HG03469 (cell line): ENCODE results near the gene ERBIN.

Experiments used
- ATAC-seq: cut with Tn5 transposase; IDR thresholded peaks from one replicate; pipeline ENCODE4 v1.9.1; 2021; ENCODE audit warnings: mild to moderate bottlenecking, moderate library complexity, moderate number of reproducible peaks; ENCODE audit not compliant: unreplicated experiment

Gene ERBIN

DNA sequence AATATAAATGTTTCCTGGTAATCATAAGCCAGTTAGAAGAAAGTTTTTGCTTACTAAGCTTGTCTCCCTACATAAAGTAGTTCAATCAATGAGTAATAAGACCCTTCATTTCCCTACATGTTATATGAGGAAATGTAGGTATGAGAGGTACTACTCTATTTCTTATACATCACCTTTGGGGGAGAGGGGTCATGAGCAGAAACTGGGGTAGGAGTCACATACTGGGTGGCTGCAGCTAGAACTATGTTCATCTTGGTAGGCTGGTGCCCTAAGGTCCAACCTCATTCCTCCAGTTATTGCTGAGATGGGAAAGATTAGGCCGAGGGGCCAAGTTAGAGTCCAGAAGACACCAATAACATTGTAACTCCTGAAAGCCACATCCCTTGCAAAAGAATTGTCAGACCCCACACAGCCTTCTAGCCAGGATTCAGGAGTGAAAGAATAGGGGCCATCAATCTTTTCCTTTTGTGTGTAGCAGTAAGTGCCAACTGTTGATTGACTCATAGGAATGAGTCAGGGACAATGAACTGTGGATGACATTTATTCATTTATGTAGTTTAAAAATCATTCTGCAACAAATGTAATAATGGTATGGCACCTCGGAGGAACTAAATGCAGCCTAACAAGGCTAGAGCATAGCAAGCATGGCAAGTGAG is 196.1 kb downstream of the ERBIN start:
- ATAC-seq, result no peak

DNA sequence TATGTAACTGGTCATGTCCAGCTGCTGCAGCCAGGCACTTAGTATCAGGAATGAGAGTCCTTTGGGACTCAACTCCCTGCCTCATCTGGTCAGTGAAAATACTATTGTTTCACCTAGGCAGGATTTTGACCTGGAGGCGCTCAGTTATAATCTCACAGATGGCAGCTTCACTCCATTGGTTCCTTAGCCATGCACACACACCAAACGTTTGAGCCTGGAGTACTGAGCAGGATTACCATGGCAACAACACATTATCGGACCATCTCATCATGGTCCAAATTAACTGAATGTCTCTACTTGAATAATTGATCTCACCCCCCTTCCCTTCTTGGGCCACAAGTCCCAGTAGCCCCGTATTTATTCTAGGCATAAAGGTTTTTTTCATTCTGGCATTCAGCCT is 202.8 kb downstream of the ERBIN start:
- no peak for ATAC-seq

DNA sequence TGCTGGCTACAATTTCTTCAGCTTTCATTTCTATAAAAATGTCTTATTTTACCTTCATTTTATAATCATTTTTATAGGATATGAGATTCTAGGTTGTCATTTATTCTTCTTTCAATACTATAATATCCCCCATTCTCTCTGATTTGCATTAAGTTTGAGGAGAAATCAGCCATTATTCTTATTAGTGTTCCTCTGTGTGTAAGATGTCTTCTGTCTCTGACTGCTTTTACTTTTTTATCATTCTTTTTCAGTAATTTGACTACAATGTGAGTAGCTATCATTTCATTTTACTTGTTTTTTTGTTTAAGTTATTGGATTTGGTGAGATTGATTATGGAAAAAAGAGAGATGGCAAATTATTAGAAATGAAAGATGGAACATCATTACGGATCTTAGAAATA is 204.1 kb downstream of the ERBIN start:
- ATAC-seq, result no peak
